Mesothelial cell of epicardium (in vitro differentiated cells): Measurements from ENCODE around the gene PPA2. TPM values are rescaled to one million over a fixed set of nuclear protein-coding genes. Genes with fewer than 3 reads are reported as not detected.

ENCODE experiments used
- DNase-seq, 2 experiments: peaks; one replicate each; pipeline ENCODE4 v3.0.0; 2021; ENCODE audit warnings: low spot score in 2 of 2; ENCODE audit not compliant: unreplicated experiment in 2 of 2
- H3K27ac Mint-ChIP-seq: 2 replicates; pipeline ENCODE4 v1.8.0; 2021; ENCODE audit warnings: mixed read lengths
- H3K27me3 Mint-ChIP-seq: 2 replicates; pipeline ENCODE4 v1.8.0; 2021; ENCODE audit warnings: low read depth, mixed read lengths
- H3K36me3 Mint-ChIP-seq: 2 replicates; pipeline ENCODE4 v1.8.0; 2021; ENCODE audit warnings: mixed read lengths
- H3K4me1 Mint-ChIP-seq: 2 replicates; pipeline ENCODE4 v1.8.0; 2021; ENCODE audit warnings: mixed read lengths
- H3K4me3 Mint-ChIP-seq: 2 replicates; pipeline ENCODE4 v1.8.0; 2021; ENCODE audit warnings: mild to moderate bottlenecking, moderate library complexity, mixed read lengths
- H3K9me3 Mint-ChIP-seq: 2 replicates; pipeline ENCODE4 v1.8.0; 2021; ENCODE audit warnings: mixed read lengths
- CTCF ChIP-seq: fragments of 200-600 bp; sonication (generic); IDR thresholded peaks from one replicate; pipeline ENCODE4 v1.5.0; 2021; ENCODE audit warnings: antibody characterized with exemption; ENCODE audit not compliant: unreplicated experiment
- total RNA-seq: library from RNA; stranded (reverse); gene quantifications from 3 replicates; pipeline ENCODE4 v1.2.1, GENCODE V29; 2021

The PPA2 gene
- total RNA-seq, 1 donor from 2014 or later, result 91.2 TPM

- H3K9me3 Mint-ChIP-seq, result peaks cover 43% of the 10 kb centered on the region
- H3K27me3 Mint-ChIP-seq, result no peaks in the 10 kb centered on the region
- no peak for TF ChIP-seq CTCF
- no peaks in the 10 kb centered on the region for H3K4me1 Mint-ChIP-seq
- no peak overlapping the region for H3K4me3 Mint-ChIP-seq
- DNase-seq, result no peak
- peaks cover 69% of the 10 kb centered on the region for H3K36me3 Mint-ChIP-seq
- no peak overlapping the region for H3K27ac Mint-ChIP-seq
These were observed 43.1 kb downstream of the PPA2 start for GRCh38 chr4:105430811-105431210.

GRCh38 chr4:105426187-105426897 is 47.5 kb downstream of the PPA2 start:
- no peaks in the 10 kb centered on the region for H3K27me3 Mint-ChIP-seq
- H3K9me3 Mint-ChIP-seq, result peaks cover 31% of the 10 kb centered on the region
- no peaks in the 10 kb centered on the region for H3K4me1 Mint-ChIP-seq
- DNase-seq, result no peak
- no peak overlapping the region for H3K4me3 Mint-ChIP-seq
- TF ChIP-seq CTCF, result no peak
- H3K36me3 Mint-ChIP-seq, result peaks cover 62% of the 10 kb centered on the region
- no peak overlapping the region for H3K27ac Mint-ChIP-seq

- DNase-seq, result no peak
- no peak for TF ChIP-seq CTCF
- Mint-ChIP-seq H3K4me3 (no peak overlapping the region), H3K36me3 (peaks cover 41% of the 10 kb centered on the region), H3K27me3 (no peaks in the 10 kb centered on the region), H3K4me1 (no peaks in the 10 kb centered on the region), H3K9me3 (peaks cover 17% of the 10 kb centered on the region), H3K27ac (no peak overlapping the region)
These were observed 51.5 kb downstream of the PPA2 start for GRCh38 chr4:105422207-105422920.

- Mint-ChIP-seq H3K27ac (no peak overlapping the region), H3K36me3 (peaks cover 26% of the 10 kb centered on the region), H3K27me3 (no peaks in the 10 kb centered on the region), H3K9me3 (peaks cover 1% of the 10 kb centered on the region), H3K4me1 (no peaks in the 10 kb centered on the region), H3K4me3 (no peak overlapping the region)
- DNase-seq, result no peak
- no peak for TF ChIP-seq CTCF
These were observed 56.2 kb downstream of the PPA2 start for GRCh38 chr4:105417624-105418023.

GRCh38 chr4:105415281-105415744 is 58.5 kb downstream of the PPA2 start:
- H3K4me3 Mint-ChIP-seq, result no peak overlapping the region
- H3K9me3 Mint-ChIP-seq, result peaks cover 21% of the 10 kb centered on the region
- H3K27me3 Mint-ChIP-seq, result no peaks in the 10 kb centered on the region
- H3K36me3 Mint-ChIP-seq, result peaks cover 43% of the 10 kb centered on the region
- DNase-seq, result no peak
- no peaks in the 10 kb centered on the region for H3K4me1 Mint-ChIP-seq
- H3K27ac Mint-ChIP-seq, result no peak overlapping the region
- no peak for TF ChIP-seq CTCF
